Upper lobe of right lung (tissue), 1 donor: ENCODE measurements around the gene LIPI. TPM values are rescaled to one million over a fixed set of nuclear protein-coding genes. Genes with fewer than 3 reads are reported as not detected.
A peak's percentile ranks its signal among the peaks of the same experiment; 100 is the strongest.

Source experiments
- ATAC-seq: fragments of 200-7000 bp; cut with Tn5 transposase; one replicate; pipeline ENCODE4 v1.9.1; 2020; ENCODE audit warnings: mild to moderate bottlenecking, moderate library complexity
- DNase-seq: peaks from one replicate; pipeline ENCODE4 v3.0.0-alpha.2; 2020
- H3K27ac ChIP-seq: fragments of 200-600 bp; one replicate; pipeline ENCODE4 v1.8.0; 2022
- H3K27me3 ChIP-seq: fragments of 200-600 bp; one replicate; pipeline ENCODE4 v1.8.0; 2022; ENCODE audit warnings: mild to moderate bottlenecking
- H3K36me3 ChIP-seq: fragments of 200-600 bp; one replicate; pipeline ENCODE4 v1.8.0; 2022
- H3K4me1 ChIP-seq: fragments of 200-600 bp; one replicate; pipeline ENCODE4 v1.8.0; 2022
- H3K4me3 ChIP-seq: fragments of 200-600 bp; one replicate; pipeline ENCODE4 v1.8.0; 2022; ENCODE audit warnings: mild to moderate bottlenecking
- H3K9me3 ChIP-seq: fragments of 200-600 bp; one replicate; pipeline ENCODE4 v1.8.0; 2022
- intact Hi-C: fragments of 100-400 bp; cut with DNase I; formaldehyde crosslinking; loops from one replicate; pipeline ENCODE4 v1.11.0; 2022
- total RNA-seq: library from RNA; stranded (reverse); fragmentation: NEBNext Ultra II Directional; extraction: Animal tissue kit (Norgen Biotek cat#: 25700); gene quantifications from one replicate; pipeline ENCODE4 v1.2.1, GENCODE V29; 2021
- TF ChIP-seq, protein P1 (sequence below): fragments of 200-600 bp; IDR thresholded peaks from one replicate; pipeline ENCODE4 v1.8.0; 2022; ENCODE audit warnings: antibody characterized with exemption
- donor health status: DM: no; HTN: yes; CAD: no; lungs with severe emphysema.

Gene LIPI
- total RNA-seq, 1 donor from 2014 or later: not detected

DNA sequence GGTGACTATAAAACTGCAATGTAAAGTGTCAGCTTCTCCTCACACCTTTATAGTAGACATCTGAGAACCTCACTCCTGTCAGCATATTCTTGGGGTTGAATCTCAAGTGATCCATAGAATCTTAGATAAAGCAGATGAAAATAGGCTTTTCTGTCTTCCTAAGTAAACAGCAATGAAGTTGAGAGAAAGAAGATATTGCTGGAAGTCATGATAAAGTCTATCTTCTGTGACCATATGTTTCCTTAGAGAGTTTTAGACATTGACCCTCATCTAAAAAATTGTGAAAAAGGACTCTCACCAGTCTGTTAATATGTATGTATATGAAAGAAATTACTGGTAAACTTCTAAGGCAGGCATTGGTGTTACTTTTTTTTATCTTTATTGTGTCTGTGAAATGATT, 66.8 kb downstream of the LIPI start:
- H3K4me1 ChIP-seq: no peaks in the 10 kb centered on the region
- no peaks in the 10 kb centered on the region for H3K36me3 ChIP-seq
- no peak for DNase-seq
- TF ChIP-seq, protein P1, sequence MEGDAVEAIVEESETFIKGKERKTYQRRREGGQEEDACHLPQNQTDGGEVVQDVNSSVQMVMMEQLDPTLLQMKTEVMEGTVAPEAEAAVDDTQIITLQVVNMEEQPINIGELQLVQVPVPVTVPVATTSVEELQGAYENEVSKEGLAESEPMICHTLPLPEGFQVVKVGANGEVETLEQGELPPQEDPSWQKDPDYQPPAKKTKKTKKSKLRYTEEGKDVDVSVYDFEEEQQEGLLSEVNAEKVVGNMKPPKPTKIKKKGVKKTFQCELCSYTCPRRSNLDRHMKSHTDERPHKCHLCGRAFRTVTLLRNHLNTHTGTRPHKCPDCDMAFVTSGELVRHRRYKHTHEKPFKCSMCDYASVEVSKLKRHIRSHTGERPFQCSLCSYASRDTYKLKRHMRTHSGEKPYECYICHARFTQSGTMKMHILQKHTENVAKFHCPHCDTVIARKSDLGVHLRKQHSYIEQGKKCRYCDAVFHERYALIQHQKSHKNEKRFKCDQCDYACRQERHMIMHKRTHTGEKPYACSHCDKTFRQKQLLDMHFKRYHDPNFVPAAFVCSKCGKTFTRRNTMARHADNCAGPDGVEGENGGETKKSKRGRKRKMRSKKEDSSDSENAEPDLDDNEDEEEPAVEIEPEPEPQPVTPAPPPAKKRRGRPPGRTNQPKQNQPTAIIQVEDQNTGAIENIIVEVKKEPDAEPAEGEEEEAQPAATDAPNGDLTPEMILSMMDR: no peak
- no peaks in the 10 kb centered on the region for H3K27me3 ChIP-seq
- H3K9me3 ChIP-seq: no peaks in the 10 kb centered on the region
- H3K4me3 ChIP-seq: no peak overlapping the region
- ATAC-seq: no peak
- intact Hi-C loops: no loop called here
- H3K27ac ChIP-seq: no peak overlapping the region

DNA sequence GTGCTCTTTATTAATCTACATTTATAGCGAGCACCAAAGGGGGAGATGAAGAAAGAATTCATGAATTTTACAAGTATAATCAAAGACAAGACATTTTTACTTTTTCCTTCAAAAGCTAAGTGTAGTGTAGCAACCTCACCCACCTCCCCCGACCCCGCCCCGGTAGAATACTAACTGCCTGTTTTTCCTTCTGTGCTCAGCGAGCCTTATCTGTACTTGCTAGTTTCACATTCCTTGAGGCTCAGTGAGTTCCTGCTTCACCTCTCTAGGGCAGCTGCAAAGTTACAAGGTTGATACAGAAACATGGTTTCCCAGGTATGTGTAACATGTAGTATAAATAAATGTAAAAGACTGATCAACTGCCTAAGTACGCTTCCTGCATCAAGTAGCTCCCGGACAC, 86.5 kb downstream of the LIPI start:
- no peaks in the 10 kb centered on the region for H3K4me1 ChIP-seq
- intact Hi-C loops: no loop called here
- DNase-seq: no peak
- no peaks in the 10 kb centered on the region for H3K9me3 ChIP-seq
- H3K36me3 ChIP-seq: no peaks in the 10 kb centered on the region
- H3K27me3 ChIP-seq: no peaks in the 10 kb centered on the region
- no peak for ATAC-seq
- H3K27ac ChIP-seq: no peak overlapping the region
- TF ChIP-seq, protein P1: no peak
- H3K4me3 ChIP-seq: no peak overlapping the region

DNA sequence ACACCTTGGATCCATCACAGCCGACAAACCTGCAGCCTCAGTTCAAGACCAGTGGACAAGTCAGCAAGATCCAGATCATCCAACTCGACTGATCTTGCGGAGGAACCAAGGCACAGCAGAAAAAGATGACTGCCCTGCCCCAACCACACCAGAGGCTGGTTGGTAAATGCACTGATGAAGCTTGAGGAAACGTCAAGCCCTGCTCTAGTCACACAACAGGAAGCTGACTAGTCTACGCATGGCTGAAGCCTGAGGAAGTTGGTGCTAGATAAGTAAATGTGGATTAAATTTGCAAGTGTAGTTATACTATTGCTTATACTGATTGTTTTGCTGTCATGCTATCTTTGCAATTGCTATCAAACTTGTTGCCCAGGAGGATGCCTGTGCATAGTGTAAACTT, 89.0 kb downstream of the LIPI start:
- Histone ChIP-seq H3K36me3 (no peaks in the 10 kb centered on the region), H3K27ac (no peak overlapping the region), H3K9me3 (no peaks in the 10 kb centered on the region), H3K4me1 (no peaks in the 10 kb centered on the region), H3K27me3 (no peaks in the 10 kb centered on the region), H3K4me3 (no peak overlapping the region)
- intact Hi-C loops: no loop called here
- ATAC-seq: no peak
- TF ChIP-seq, protein P1: no peak
- no peak for DNase-seq

DNA sequence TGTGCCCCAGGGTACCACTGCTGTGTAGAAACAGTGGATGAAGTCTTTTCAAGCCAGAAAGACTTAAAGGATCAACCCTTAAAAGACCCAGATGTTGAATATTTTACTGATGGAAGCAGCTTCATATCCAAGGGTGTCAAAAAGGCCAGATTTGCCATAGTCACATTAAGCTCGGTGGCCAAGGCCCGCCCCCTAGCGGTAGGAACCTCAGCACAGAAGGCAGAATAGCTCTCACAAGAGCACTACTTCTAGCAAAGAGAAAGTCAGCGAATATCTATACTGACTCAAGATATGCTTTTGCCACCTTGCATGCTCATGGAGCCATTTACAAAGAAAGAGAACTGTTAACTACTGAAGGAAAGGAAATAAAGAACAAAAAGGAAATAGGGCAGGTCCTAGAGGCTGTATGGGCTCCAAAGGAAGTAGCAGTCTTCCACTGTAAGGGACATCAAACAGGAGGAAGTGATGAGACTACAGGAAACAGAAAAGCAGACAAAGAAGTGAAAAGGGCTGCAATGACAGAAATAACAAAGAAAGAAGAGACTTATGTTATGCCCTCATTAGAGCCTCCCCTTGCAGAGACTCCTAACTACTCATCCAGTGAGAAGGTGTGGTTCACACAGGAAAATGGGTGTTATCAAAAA, 90.5 kb downstream of the LIPI start:
- TF ChIP-seq, protein P1: peak; percentile 48
- H3K9me3 ChIP-seq: no peaks in the 10 kb centered on the region
- no peaks in the 10 kb centered on the region for H3K36me3 ChIP-seq
- intact Hi-C loops: no loop called here
- ATAC-seq (peak; percentile 54), DNase-seq (no peak)
- no peak overlapping the region for H3K4me3 ChIP-seq
- H3K27ac ChIP-seq: no peak overlapping the region
- H3K4me1 ChIP-seq: no peaks in the 10 kb centered on the region
- no peaks in the 10 kb centered on the region for H3K27me3 ChIP-seq

DNA sequence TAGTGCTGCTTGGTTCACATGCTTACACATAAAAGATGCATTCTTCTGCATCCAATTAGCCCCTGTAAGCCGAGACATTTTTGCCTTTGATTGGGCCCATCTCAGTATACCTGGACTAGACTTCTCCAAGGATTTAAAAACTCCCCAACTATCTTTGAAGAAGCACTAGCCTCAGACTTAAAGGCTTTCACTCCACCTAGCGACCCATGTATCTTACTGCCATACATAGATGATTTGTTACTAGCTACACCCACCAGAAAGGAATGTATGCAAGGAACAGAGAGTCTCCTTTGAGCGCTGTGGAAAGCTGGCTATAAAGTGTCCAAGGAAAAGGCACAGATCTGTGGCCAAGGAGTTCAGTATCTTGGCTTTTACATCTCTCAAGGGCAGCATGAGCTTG, 91.7 kb downstream of the LIPI start:
- DNase-seq (no peak), ATAC-seq (no peak)
- no peak overlapping the region for H3K4me3 ChIP-seq
- TF ChIP-seq, protein P1: no peak
- no peak overlapping the region for H3K27ac ChIP-seq
- intact Hi-C loops: no loop called here
- no peaks in the 10 kb centered on the region for H3K36me3 ChIP-seq
- no peaks in the 10 kb centered on the region for H3K9me3 ChIP-seq
- no peaks in the 10 kb centered on the region for H3K27me3 ChIP-seq
- H3K4me1 ChIP-seq: no peaks in the 10 kb centered on the region

DNA sequence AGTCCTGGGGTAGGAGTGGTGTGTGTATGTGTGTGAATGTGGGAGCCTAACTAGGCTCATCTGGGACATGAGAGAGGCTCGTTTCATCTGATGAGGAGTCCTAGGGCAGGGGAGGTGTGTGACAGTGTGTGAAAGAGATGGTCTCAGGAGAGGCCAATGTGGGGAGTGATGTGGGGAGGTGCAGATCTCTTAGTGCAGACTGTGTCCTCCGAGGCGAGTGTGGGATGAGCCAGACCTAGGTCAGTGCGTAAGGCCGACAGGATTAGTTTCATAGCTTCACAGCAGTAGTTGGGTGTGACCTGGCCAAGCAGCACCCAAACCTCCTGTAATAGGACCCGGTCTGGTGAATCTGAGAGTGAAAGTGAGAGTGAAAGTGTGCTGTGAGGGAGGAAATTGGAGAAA, 94.7 kb downstream of the LIPI start:
- intact Hi-C loops: no loop called here
- DNase-seq (no peak), ATAC-seq (no peak)
- Histone ChIP-seq H3K36me3 (no peaks in the 10 kb centered on the region), H3K4me1 (no peaks in the 10 kb centered on the region), H3K27ac (no peak overlapping the region), H3K9me3 (no peaks in the 10 kb centered on the region), H3K4me3 (no peak overlapping the region), H3K27me3 (no peaks in the 10 kb centered on the region)
- TF ChIP-seq, protein P1: no peak
